Measurements from ENCODE around the gene SLC16A12. TPM values are rescaled to one million over a fixed set of nuclear protein-coding genes. Genes with fewer than 3 reads are reported as not detected.
"Not testable (repeated sequence)": the region's sequence is repeated elsewhere in the genome, so short reads cannot be mapped to it uniquely, and the experiment has no call there.

SLC16A12 gene
- total RNA-seq, 1 donor from 2014 or later: 3.7 TPM

- DNase-seq (ENCODE audit: low read depth): no peak
- no peak overlapping the region for H3K4me3 ChIP-seq (ENCODE audit: low read depth, low read length)
- TF ChIP-seq CTCF (conservative IDR thresholded peaks at IDR 0.05; ENCODE audit: low read depth, low read length): no peak
Observed at GRCh38 chr10:89537364-89537763, 2.0 kb upstream of the SLC16A12 start.

- no peak for DNase-seq (ENCODE audit: low read depth)
- H3K4me3 ChIP-seq (ENCODE audit: low read depth, low read length): peak overlapping the region; percentile 64
- no peak for TF ChIP-seq CTCF (conservative IDR thresholded peaks at IDR 0.05; ENCODE audit: low read depth, low read length)
Observed at GRCh38 chr10:89536013-89536354, 590 bp upstream of the SLC16A12 start.

DNA sequence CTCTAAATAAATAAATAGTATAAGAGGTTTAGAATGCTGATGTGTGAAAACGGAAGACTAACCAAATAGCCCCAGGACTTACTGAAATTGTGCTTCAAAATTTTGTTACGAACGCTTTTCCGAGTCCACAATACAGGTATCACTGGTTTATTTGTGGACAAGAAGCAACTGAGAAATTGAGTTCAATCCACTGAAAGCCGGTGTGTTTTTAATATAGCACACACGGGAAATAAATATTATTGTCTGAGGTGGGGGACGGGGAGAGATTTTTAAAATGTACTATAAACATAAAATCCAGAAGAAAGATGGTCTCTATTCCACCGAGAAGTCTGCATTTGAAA lies 598 bp downstream of the SLC16A12 start:
- H3K4me3 ChIP-seq (ENCODE audit: low read depth, low read length): peak overlapping the region; percentile 64
- no peak for DNase-seq (ENCODE audit: low read depth)
- no peak for TF ChIP-seq CTCF (conservative IDR thresholded peaks at IDR 0.05; ENCODE audit: low read depth, low read length)

- H3K4me3 ChIP-seq (ENCODE audit: low read depth, low read length): no peak overlapping the region
- DNase-seq (ENCODE audit: low read depth): no peak
- TF ChIP-seq CTCF (conservative IDR thresholded peaks at IDR 0.05; ENCODE audit: low read depth, low read length): no peak
Observed at GRCh38 chr10:89532476-89532875, 2.9 kb downstream of the SLC16A12 start.

- no peak for TF ChIP-seq CTCF (conservative IDR thresholded peaks at IDR 0.05; ENCODE audit: low read depth, low read length)
- DNase-seq (ENCODE audit: low read depth): no peak
- no peak overlapping the region for H3K4me3 ChIP-seq (ENCODE audit: low read depth, low read length)
Observed at GRCh38 chr10:89531359-89531758, 4.0 kb downstream of the SLC16A12 start.

- not testable (repeated sequence) for DNase-seq (ENCODE audit: low read depth); H3K4me3 ChIP-seq (ENCODE audit: low read depth, low read length)
Observed at GRCh38 chr10:89529711-89530110, 5.7 kb downstream of the SLC16A12 start.

GRCh38 chr10:89526358-89526757 lies 9.0 kb downstream of the SLC16A12 start:
- no peak for TF ChIP-seq CTCF (conservative IDR thresholded peaks at IDR 0.05; ENCODE audit: low read depth, low read length)
- H3K4me3 ChIP-seq (ENCODE audit: low read depth, low read length): no peak overlapping the region
- DNase-seq (ENCODE audit: low read depth): no peak

GRCh38 chr10:89525556-89525955 lies 9.8 kb downstream of the SLC16A12 start:
- TF ChIP-seq CTCF (conservative IDR thresholded peaks at IDR 0.05; ENCODE audit: low read depth, low read length): no peak
- DNase-seq (ENCODE audit: low read depth): no peak
- no peak overlapping the region for H3K4me3 ChIP-seq (ENCODE audit: low read depth, low read length)
